Naive B cell (primary cell): ENCODE measurements around the gene TBX3. TPM values are rescaled to one million over a fixed set of nuclear protein-coding genes. Genes with fewer than 3 reads are reported as not detected.
"Not testable (repeated sequence)": the region's sequence is repeated elsewhere in the genome, so short reads cannot be mapped to it uniquely, and the experiment has no call there.

Experiments
- ATAC-seq, 2 donors: fragments of 150-1000 bp; cut with Tn5 transposase; 2 replicates each; pipeline ENCODE4 v1.10.0; 2021; ENCODE audit warnings: low read depth in 2 of 2, mild to moderate bottlenecking in 2 of 2, moderate library complexity in 2 of 2
- DNase-seq: peaks from one replicate; pipeline ENCODE4 v3.0.0; 2022
- H3K27ac Mint-ChIP-seq, 6 donors: one replicate each; pipeline ENCODE4 v1.8.0; 2020 to 2022; ENCODE audit warnings: mild to moderate bottlenecking in 6 of 6, mixed read lengths in 6 of 6, moderate library complexity in 5 of 6, inconsistent platforms in 2 of 6
- H3K27me3 Mint-ChIP-seq, 3 donors: one replicate each; pipeline ENCODE4 v1.8.0; 2021 to 2022; ENCODE audit warnings: mixed read lengths in 3 of 3, mild to moderate bottlenecking in 1 of 3
- H3K36me3 Mint-ChIP-seq, 2 donors: one replicate each; pipeline ENCODE4 v1.8.0; 2020 to 2022; ENCODE audit warnings: mixed read lengths in 2 of 2, inconsistent platforms in 1 of 2, mild to moderate bottlenecking in 1 of 2
- H3K4me1 Mint-ChIP-seq, 3 donors: one replicate each; pipeline ENCODE4 v1.8.0; 2020 to 2022; ENCODE audit warnings: mixed read lengths in 3 of 3, inconsistent platforms in 1 of 3, mild to moderate bottlenecking in 1 of 3, moderate library complexity in 1 of 3
- H3K4me3 Mint-ChIP-seq, 8 donors: one replicate each; pipeline ENCODE4 v1.8.0; 2020 to 2022; ENCODE audit warnings: mild to moderate bottlenecking in 8 of 8, mixed read lengths in 8 of 8, moderate library complexity in 8 of 8, inconsistent platforms in 2 of 8
- H3K9me3 Mint-ChIP-seq, 7 donors: one replicate each; pipeline ENCODE4 v1.8.0; 2020 to 2022; ENCODE audit warnings: mixed read lengths in 7 of 7, mild to moderate bottlenecking in 5 of 7, inconsistent platforms in 2 of 7, moderate library complexity in 1 of 7
- polyA plus RNA-seq, 6 donors: library from polyadenylated mRNA; unstranded; fragments of 300-500 nt; fragmentation: Illumina TruSeq; gene quantifications; one replicate each; pipeline ENCODE4 v1.2.3, GENCODE V29; 2021; ENCODE audit warnings: low read depth in 6 of 6

TBX3 gene
- not detected for polyA plus RNA-seq

GRCh38 chr12:114684098-114684869 is at the start of gene TBX3:
TSS of gene TBX3 (minus strand) at chr12:114684175. CDS start at chr12:114683200, 975 bp downstream.
- Mint-ChIP-seq H3K4me1 (peaks cover 26 to 41% (median 38%) of the 10 kb centered on the region in 3 donors), H3K36me3 (peaks cover 0 to 21% of the 10 kb centered on the region in 2 donors), H3K4me3 (peak within 1 kb of the TSS; percentile 75 to 93 (median 88)), H3K27ac (peak within 1 kb of the TSS in 3 of 6 donors; percentile 79 to 93 (median 80)), H3K27me3 (peaks cover 81 to 94% (median 88%) of the 10 kb centered on the region in 3 donors), H3K9me3 (peaks cover 0 to 24% (median 21%) of the 10 kb centered on the region in 7 donors)
- DNase-seq: peak; percentile 10
- ATAC-seq: peak; percentile 35 to 64

- H3K27me3 Mint-ChIP-seq: peaks cover 20 to 44% (median 24%) of the 10 kb centered on the region in 3 donors
- ATAC-seq: no peak
- H3K27ac Mint-ChIP-seq: no peak overlapping the region
- H3K4me1 Mint-ChIP-seq: peaks cover 0 to 4% (median 0%) of the 10 kb centered on the region in 3 donors
- no peak for DNase-seq
- H3K4me3 Mint-ChIP-seq: no peak overlapping the region
- H3K36me3 Mint-ChIP-seq: peaks cover 0 to 8% of the 10 kb centered on the region in 2 donors
- no peaks in the 10 kb centered on the region for H3K9me3 Mint-ChIP-seq
These were observed 48.6 kb upstream of the TBX3 start for GRCh38 chr12:114732426-114733030.

GRCh38 chr12:114729731-114730130 is 45.8 kb upstream of the TBX3 start:
- ATAC-seq (no peak), DNase-seq (no peak)
- no peaks in the 10 kb centered on the region for H3K36me3 Mint-ChIP-seq
- no peak overlapping the region for H3K27ac Mint-ChIP-seq
- no peak overlapping the region for H3K4me3 Mint-ChIP-seq
- no peaks in the 10 kb centered on the region for H3K4me1 Mint-ChIP-seq
- H3K9me3 Mint-ChIP-seq: no peaks in the 10 kb centered on the region
- H3K27me3 Mint-ChIP-seq: peaks cover 9 to 24% (median 13%) of the 10 kb centered on the region in 3 donors

GRCh38 chr12:114726092-114726710 is 42.2 kb upstream of the TBX3 start:
- Mint-ChIP-seq H3K4me1 (no peaks in the 10 kb centered on the region), H3K27me3 (peaks cover 0 to 6% (median 0%) of the 10 kb centered on the region in 3 donors), H3K36me3 (no peaks in the 10 kb centered on the region), H3K27ac (peak overlapping the region in 1 of 6 donors; percentile 1), H3K9me3 (peaks cover 0 to 3% (median 0%) of the 10 kb centered on the region in 7 donors), H3K4me3 (no peak overlapping the region)
- ATAC-seq: no peak
- DNase-seq: no peak

- H3K9me3 Mint-ChIP-seq, H3K27me3 Mint-ChIP-seq, DNase-seq, H3K36me3 Mint-ChIP-seq, H3K4me1 Mint-ChIP-seq, ATAC-seq, H3K4me3 Mint-ChIP-seq, H3K27ac Mint-ChIP-seq: not testable (repeated sequence)
These were observed 38.2 kb upstream of the TBX3 start for GRCh38 chr12:114722176-114722575.

GRCh38 chr12:114721266-114721665 is 37.3 kb upstream of the TBX3 start:
- no peak for DNase-seq
- no peak for ATAC-seq
- Mint-ChIP-seq H3K36me3 (no peaks in the 10 kb centered on the region), H3K4me1 (no peaks in the 10 kb centered on the region), H3K27me3 (peaks cover 0 to 2% (median 0%) of the 10 kb centered on the region in 3 donors), H3K27ac (no peak overlapping the region), H3K4me3 (no peak overlapping the region), H3K9me3 (peaks cover 0 to 10% (median 2%) of the 10 kb centered on the region in 7 donors)

- no peak overlapping the region for H3K27ac Mint-ChIP-seq
- no peaks in the 10 kb centered on the region for H3K36me3 Mint-ChIP-seq
- H3K27me3 Mint-ChIP-seq: peaks cover 5 to 40% (median 11%) of the 10 kb centered on the region in 3 donors
- H3K4me1 Mint-ChIP-seq: no peaks in the 10 kb centered on the region
- no peak overlapping the region for H3K4me3 Mint-ChIP-seq
- DNase-seq (no peak), ATAC-seq (no peak)
- H3K9me3 Mint-ChIP-seq: peaks cover under 1 to 27% (median 14%) of the 10 kb centered on the region in 7 donors
These were observed 29.7 kb upstream of the TBX3 start for GRCh38 chr12:114713466-114714215.

- Mint-ChIP-seq H3K9me3 (peaks cover 1 to 24% (median 15%) of the 10 kb centered on the region in 7 donors), H3K36me3 (no peaks in the 10 kb centered on the region), H3K4me1 (no peaks in the 10 kb centered on the region), H3K27me3 (peaks cover 12 to 52% (median 15%) of the 10 kb centered on the region in 3 donors), H3K4me3 (no peak overlapping the region), H3K27ac (no peak overlapping the region)
- ATAC-seq (no peak), DNase-seq (no peak)
These were observed 27.7 kb upstream of the TBX3 start for GRCh38 chr12:114711689-114712152.

- DNase-seq (no peak), ATAC-seq (no peak)
- peaks cover 15 to 54% (median 17%) of the 10 kb centered on the region in 3 donors for H3K27me3 Mint-ChIP-seq
- H3K4me3 Mint-ChIP-seq: no peak overlapping the region
- no peak overlapping the region for H3K27ac Mint-ChIP-seq
- peaks cover 1 to 20% (median 12%) of the 10 kb centered on the region in 7 donors for H3K9me3 Mint-ChIP-seq
- H3K36me3 Mint-ChIP-seq: no peaks in the 10 kb centered on the region
- no peaks in the 10 kb centered on the region for H3K4me1 Mint-ChIP-seq
These were observed 26.2 kb upstream of the TBX3 start for GRCh38 chr12:114710151-114710550.

- Mint-ChIP-seq H3K27ac (no peak overlapping the region), H3K9me3 (peaks cover 1 to 17% (median 8%) of the 10 kb centered on the region in 7 donors), H3K27me3 (peaks cover 17 to 57% (median 17%) of the 10 kb centered on the region in 3 donors), H3K4me1 (no peaks in the 10 kb centered on the region), H3K36me3 (no peaks in the 10 kb centered on the region), H3K4me3 (no peak overlapping the region)
- ATAC-seq (no peak), DNase-seq (no peak)
These were observed 25.1 kb upstream of the TBX3 start for GRCh38 chr12:114709112-114709511.

GRCh38 chr12:114708598-114708997 is 24.6 kb upstream of the TBX3 start:
- not testable (repeated sequence) for H3K4me1 Mint-ChIP-seq, H3K4me3 Mint-ChIP-seq, DNase-seq, ATAC-seq, H3K36me3 Mint-ChIP-seq, H3K27ac Mint-ChIP-seq
- H3K27me3 Mint-ChIP-seq: peaks cover 17 to 62% (median 22%) of the 10 kb centered on the region in 3 donors
- H3K9me3 Mint-ChIP-seq: peaks cover 1 to 17% (median 6%) of the 10 kb centered on the region in 7 donors

- H3K27ac Mint-ChIP-seq: no peak overlapping the region
- DNase-seq (no peak), ATAC-seq (no peak)
- peaks cover 35 to 75% (median 56%) of the 10 kb centered on the region in 3 donors for H3K27me3 Mint-ChIP-seq
- peaks cover 0 to 12% (median 3%) of the 10 kb centered on the region in 7 donors for H3K9me3 Mint-ChIP-seq
- H3K4me3 Mint-ChIP-seq: no peak overlapping the region
- peaks cover 0 to 10% of the 10 kb centered on the region in 2 donors for H3K36me3 Mint-ChIP-seq
- H3K4me1 Mint-ChIP-seq: peaks cover 0 to 1% (median 0%) of the 10 kb centered on the region in 3 donors
These were observed 20.1 kb upstream of the TBX3 start for GRCh38 chr12:114704096-114704495.

GRCh38 chr12:114703060-114703493 is 19.1 kb upstream of the TBX3 start:
- peaks cover 0 to 10% of the 10 kb centered on the region in 2 donors for H3K36me3 Mint-ChIP-seq
- H3K27ac Mint-ChIP-seq: no peak overlapping the region
- peaks cover 0 to 1% (median 0%) of the 10 kb centered on the region in 3 donors for H3K4me1 Mint-ChIP-seq
- H3K27me3 Mint-ChIP-seq: peaks cover 36 to 78% (median 58%) of the 10 kb centered on the region in 3 donors
- ATAC-seq: no peak
- no peak for DNase-seq
- peaks cover 0 to 6% (median 3%) of the 10 kb centered on the region in 7 donors for H3K9me3 Mint-ChIP-seq
- no peak overlapping the region for H3K4me3 Mint-ChIP-seq
